Activated B cell treated with CpG ODN at 0.5 μM for 24 hours (primary cell): ENCODE measurements around the gene MDM4. TPM values are rescaled to one million over a fixed set of nuclear protein-coding genes. Genes with fewer than 3 reads are reported as not detected.

Experiments
- ATAC-seq: fragments of 200-7000 bp; cut with Tn5 transposase; one replicate; pipeline ENCODE4 v1.10.0; 2021; ENCODE audit warnings: low read depth, mild to moderate bottlenecking, moderate library complexity
- CTCF ChIA-PET: fragments of 350-600 bp; sonication (Branson Sonifier 250); formaldehyde crosslinking; loops from one replicate; lab custom pipeline; 2021; ENCODE audit warnings: antibody characterized with exemption; lab: Charles Lee
- POLR2A ChIA-PET: fragments of 350-600 bp; sonication (Branson Sonifier 250); formaldehyde crosslinking; loops from one replicate; lab custom pipeline; 2021; ENCODE audit warnings: antibody characterized with exemption; lab: Charles Lee
- DNase-seq: peaks from one replicate; pipeline ENCODE4 v3.0.0; 2022
- H3K27ac Mint-ChIP-seq: one replicate; pipeline ENCODE4 v1.8.0; 2020; ENCODE audit warnings: mixed read lengths
- H3K27me3 Mint-ChIP-seq: one replicate; pipeline ENCODE4 v1.8.0; 2021; ENCODE audit warnings: mixed read lengths
- H3K36me3 Mint-ChIP-seq: one replicate; pipeline ENCODE4 v1.8.0; 2021; ENCODE audit warnings: low read depth, mixed read lengths
- H3K4me1 Mint-ChIP-seq: one replicate; pipeline ENCODE4 v1.8.0; 2021; ENCODE audit warnings: mixed read lengths
- H3K4me3 Mint-ChIP-seq: one replicate; pipeline ENCODE4 v1.8.0; 2020; ENCODE audit warnings: mild to moderate bottlenecking, mixed read lengths
- H3K9me3 Mint-ChIP-seq: one replicate; pipeline ENCODE4 v1.8.0; 2020; ENCODE audit warnings: mixed read lengths
- intact Hi-C: fragments of 100-400 bp; cut with micrococcal nuclease; formaldehyde crosslinking; loops from one replicate; pipeline ENCODE4 v1.15.1; 2024
- total RNA-seq: library from RNA; stranded (reverse); gene quantifications from 2 replicates; pipeline ENCODE4 v1.2.3, GENCODE V29; 2022
- TF ChIP-seq, protein P1 (sequence below): fragments of 200-600 bp; IDR thresholded peaks from one replicate; pipeline ENCODE4 v1.8.0; 2022; ENCODE audit warnings: antibody characterized with exemption, mild to moderate bottlenecking

MDM4 gene
- total RNA-seq, 1 donor from 2014 or later = 264 TPM

DNA sequence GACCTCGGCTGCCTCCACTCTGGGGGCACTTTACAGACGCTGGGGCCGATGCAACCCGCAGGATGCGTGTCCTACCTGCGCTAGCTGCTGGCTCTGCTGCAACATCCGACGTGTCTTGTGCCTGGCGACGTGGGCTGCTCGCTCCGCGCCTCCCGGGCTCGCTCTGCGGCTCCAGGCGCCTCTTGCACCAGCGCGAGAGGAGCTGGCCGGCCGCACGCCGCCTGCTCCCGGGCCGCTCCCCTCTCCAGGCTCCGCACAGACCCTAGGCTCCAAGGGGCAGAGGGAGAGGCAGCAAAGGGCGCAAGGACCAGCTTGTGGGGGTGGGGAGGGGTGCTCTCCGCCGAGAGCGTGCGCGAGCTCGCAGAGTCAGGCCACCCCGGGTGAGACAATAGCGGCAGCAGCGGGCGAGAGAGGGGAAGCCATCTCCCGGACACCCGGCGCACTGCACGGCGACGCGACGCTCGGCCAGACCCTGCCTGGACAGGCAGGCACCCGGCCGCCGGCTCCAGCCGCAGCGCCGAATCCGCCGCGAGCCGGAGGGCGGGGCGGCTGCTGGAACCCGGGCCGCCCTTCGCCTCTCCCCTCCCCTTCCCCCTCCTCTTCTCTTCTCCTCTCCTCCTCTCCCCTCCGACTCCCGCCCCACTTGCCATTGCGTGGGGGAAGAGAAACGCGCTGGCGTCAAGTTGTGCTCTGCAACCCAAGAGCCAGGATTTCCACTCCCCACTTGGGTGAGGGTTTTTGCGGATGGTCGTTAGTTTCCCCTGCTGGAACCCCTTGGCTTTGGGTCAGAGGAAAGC is 21.7 kb upstream of the MDM4 start, which contains the start of gene PIK3C2B:
TSS of gene PIK3C2B (minus strand) at position 525 of the 797 bp plus-strand sequence. CDS start 25,003 bp downstream, outside the sequence.
- Mint-ChIP-seq H3K27me3 (no peaks in the 10 kb centered on the region), H3K4me3 (peak within 1 kb of the TSS; percentile 97), H3K36me3 (peaks cover 24% of the 10 kb centered on the region), H3K4me1 (peaks cover 80% of the 10 kb centered on the region), H3K9me3 (no peaks in the 10 kb centered on the region), H3K27ac (peak within 1 kb of the TSS; percentile 97)
- ATAC-seq (peak; percentile 75), DNase-seq (peak; percentile 71)
- CTCF ChIA-PET = interaction anchor here (0.7 to 19.8 kb wide), 10 partner anchors 9 to 96 kb away, joined by 3 to 1006 read pairs (median 6); no protein-coding TSS in a partner anchor
- POLR2A ChIA-PET = interaction anchor here (0.7 to 10.0 kb wide), 17 partner anchors 8 to 83 kb away, joined by 3 to 413 read pairs (median 14); partner anchors contain the start of genes MDM4 and PPP1R15B
- intact Hi-C loops = loop anchor here (1.0 kb wide), 5 partner anchors 13 to 46 kb away; no protein-coding TSS in a partner anchor
- TF ChIP-seq, protein P1, sequence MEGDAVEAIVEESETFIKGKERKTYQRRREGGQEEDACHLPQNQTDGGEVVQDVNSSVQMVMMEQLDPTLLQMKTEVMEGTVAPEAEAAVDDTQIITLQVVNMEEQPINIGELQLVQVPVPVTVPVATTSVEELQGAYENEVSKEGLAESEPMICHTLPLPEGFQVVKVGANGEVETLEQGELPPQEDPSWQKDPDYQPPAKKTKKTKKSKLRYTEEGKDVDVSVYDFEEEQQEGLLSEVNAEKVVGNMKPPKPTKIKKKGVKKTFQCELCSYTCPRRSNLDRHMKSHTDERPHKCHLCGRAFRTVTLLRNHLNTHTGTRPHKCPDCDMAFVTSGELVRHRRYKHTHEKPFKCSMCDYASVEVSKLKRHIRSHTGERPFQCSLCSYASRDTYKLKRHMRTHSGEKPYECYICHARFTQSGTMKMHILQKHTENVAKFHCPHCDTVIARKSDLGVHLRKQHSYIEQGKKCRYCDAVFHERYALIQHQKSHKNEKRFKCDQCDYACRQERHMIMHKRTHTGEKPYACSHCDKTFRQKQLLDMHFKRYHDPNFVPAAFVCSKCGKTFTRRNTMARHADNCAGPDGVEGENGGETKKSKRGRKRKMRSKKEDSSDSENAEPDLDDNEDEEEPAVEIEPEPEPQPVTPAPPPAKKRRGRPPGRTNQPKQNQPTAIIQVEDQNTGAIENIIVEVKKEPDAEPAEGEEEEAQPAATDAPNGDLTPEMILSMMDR = no peak

DNA sequence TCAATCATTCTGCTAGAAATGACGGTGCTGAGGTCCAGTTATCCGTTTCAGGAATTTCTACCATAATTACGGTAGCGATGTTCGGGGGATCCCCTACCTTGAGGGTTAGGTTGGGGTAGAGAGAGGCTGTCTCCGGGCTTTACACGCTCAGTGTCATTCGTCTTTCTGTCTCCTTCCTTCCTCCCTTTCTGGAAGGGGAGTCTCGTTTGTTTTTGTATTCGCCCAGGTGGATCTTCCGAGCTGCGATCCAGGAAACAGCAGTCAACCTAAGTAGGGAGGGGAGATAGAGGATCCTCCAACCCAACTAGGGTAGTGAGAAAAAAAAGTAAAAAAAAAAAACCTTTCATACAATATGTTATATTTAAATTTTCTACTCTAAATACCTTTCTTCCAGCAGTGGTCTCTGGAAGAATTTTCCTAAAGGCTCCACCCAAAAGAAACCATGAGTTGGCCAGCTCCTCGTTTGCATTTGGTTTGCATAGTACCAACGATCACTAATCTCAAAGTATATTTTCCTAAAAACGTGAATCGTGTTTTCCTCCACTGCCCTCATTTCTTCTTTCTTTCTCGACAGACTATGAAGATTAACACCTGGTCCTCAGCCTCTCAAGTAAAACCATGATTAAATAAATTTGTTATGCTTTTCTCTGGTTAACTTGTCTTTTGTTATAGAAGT is 21.0 kb upstream of the MDM4 start:
- ChIA-PET CTCF (interaction anchor here (0.7 to 19.8 kb wide), 8 partner anchors 8 to 97 kb away, joined by 3 to 1006 read pairs (median 12); no protein-coding TSS in a partner anchor), POLR2A (interaction anchor here (0.7 to 10.0 kb wide), 13 partner anchors 8 to 83 kb away, joined by 3 to 413 read pairs (median 25); partner anchors contain the start of genes MDM4 and PPP1R15B)
- intact Hi-C loops = loop anchor here (1.0 kb wide), 1 partner anchor 33 kb away; no protein-coding TSS in a partner anchor
- Mint-ChIP-seq H3K4me1 (peaks cover 76% of the 10 kb centered on the region), H3K36me3 (peaks cover 16% of the 10 kb centered on the region), H3K9me3 (no peaks in the 10 kb centered on the region), H3K27me3 (no peaks in the 10 kb centered on the region), H3K27ac (peak overlapping the region; percentile 97), H3K4me3 (peak overlapping the region; percentile 97)
- DNase-seq = no peak
- TF ChIP-seq, protein P1 = no peak
- ATAC-seq = peak; percentile 43

DNA sequence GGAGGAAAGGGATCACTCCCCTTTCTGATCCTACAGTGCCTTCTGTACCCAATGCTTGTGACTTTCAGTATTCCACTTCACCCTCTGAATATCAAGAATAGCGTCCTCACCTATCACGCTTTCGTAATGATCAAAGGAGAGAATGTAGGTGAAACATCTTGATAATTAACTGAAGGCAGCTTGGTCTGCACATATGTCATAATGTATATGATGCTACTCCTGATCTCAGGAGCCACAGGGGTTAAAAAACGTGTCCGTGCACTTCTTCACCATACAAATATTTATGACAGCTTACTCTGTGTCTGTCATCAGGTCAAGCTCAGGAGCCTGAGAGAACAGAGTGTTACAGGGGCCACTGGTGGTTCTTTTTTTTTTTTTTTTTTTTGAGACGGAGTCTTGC is 20.4 kb upstream of the MDM4 start:
- Mint-ChIP-seq H3K4me1 (peaks cover 75% of the 10 kb centered on the region), H3K9me3 (no peaks in the 10 kb centered on the region), H3K27ac (peak overlapping the region; percentile 97), H3K4me3 (peak overlapping the region; percentile 97), H3K27me3 (no peaks in the 10 kb centered on the region), H3K36me3 (peaks cover 13% of the 10 kb centered on the region)
- TF ChIP-seq, protein P1 = no peak
- DNase-seq (no peak), ATAC-seq (no peak)
- POLR2A ChIA-PET = interaction anchor here (0.6 to 10.0 kb wide), 13 partner anchors 8 to 84 kb away, joined by 3 to 413 read pairs (median 25); partner anchors contain the start of genes MDM4 and PPP1R15B
- CTCF ChIA-PET = interaction anchor here (1.2 to 19.8 kb wide), 4 partner anchors 10 to 56 kb away, joined by 3 to 1006 read pairs (median 56); no protein-coding TSS in a partner anchor
- intact Hi-C loops = loop anchor here (1.0 kb wide), 1 partner anchor 33 kb away; no protein-coding TSS in a partner anchor

DNA sequence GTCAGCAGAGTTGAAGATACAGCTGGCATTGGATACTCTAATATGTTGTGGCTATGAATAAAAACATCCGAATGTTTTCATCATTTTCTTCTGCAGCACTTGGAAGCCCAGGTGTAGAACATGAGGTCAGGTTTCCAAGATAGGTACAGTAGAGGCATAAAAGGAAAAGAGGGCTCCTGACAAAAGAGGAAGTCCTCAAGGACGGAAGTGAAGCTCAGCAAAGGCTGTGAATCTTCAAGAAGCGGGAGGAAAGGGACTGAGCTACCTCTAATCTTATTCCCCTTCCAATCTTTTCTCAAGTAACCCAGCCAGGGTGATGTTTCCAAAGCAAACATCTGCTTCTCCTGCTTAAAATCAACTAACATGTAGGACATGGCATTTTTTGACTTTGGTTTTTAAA is 17.2 kb upstream of the MDM4 start:
- H3K27ac Mint-ChIP-seq = peak overlapping the region; percentile 65
- H3K27me3 Mint-ChIP-seq = no peaks in the 10 kb centered on the region
- no peak overlapping the region for H3K4me3 Mint-ChIP-seq
- ChIA-PET CTCF (interaction anchor here (0.6 to 19.8 kb wide), 6 partner anchors 8 to 308 kb away, joined by 3 to 1006 read pairs (median 4); no protein-coding TSS in a partner anchor), POLR2A (interaction anchor here (0.5 to 10.0 kb wide), 9 partner anchors 9 to 78 kb away, joined by 3 to 413 read pairs (median 5); partner anchors contain the start of gene MDM4)
- ATAC-seq (no peak), DNase-seq (no peak)
- intact Hi-C loops = loop anchor here (1.0 kb wide), 1 partner anchor 308 kb away; no protein-coding TSS in a partner anchor
- H3K36me3 Mint-ChIP-seq = peaks cover 6% of the 10 kb centered on the region
- TF ChIP-seq, protein P1 = no peak
- no peaks in the 10 kb centered on the region for H3K9me3 Mint-ChIP-seq
- peaks cover 69% of the 10 kb centered on the region for H3K4me1 Mint-ChIP-seq
